ENCODE measurements around the gene CASQ1.

DNA sequence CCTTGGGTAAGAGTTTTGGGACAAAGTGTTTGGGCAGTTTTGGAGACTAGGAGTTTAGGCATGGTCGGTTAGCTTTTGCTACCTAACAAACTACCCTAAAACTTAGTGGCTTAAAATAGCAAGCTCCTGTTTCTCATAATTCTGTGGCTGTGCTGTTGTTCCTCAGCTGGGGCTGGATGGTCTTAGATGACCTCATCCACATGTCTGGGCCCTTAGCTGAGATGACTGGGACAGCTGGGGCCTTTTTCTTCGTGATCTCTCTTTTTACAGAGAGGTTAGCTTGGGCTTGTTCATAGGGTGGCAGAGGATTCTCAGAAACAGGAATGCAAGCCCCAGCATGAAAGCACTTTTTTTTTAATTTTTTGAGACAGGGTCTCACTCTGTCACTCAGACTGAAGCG lies 32.3 kb upstream of the CASQ1 start:
- TF ChIP-seq YY1 (IDR thresholded peaks at IDR 0.05; ENCODE audit: insufficient read depth, insufficient read length) (no peak), SUZ12 (IDR thresholded peaks at IDR 0.05; ENCODE audit: extremely low read depth, insufficient read depth, insufficient read length) (no peak)

Data from NT2/D1 (cell line).